PFSK-1 (cell line): ENCODE results near the gene FGD2.

ENCODE experiments used
- FOXP2 ChIP-seq: optimal IDR thresholded peaks from 2 replicates; pipeline ENCODE3; 2011; ENCODE audit warnings: borderline replicate concordance, control low read depth, inconsistent platforms; ENCODE audit not compliant: insufficient read depth; ENCODE audit errors: extremely low read length, extremely low read depth
- POLR2AphosphoS5 ChIP-seq: IDR thresholded peaks from 2 replicates; pipeline ENCODE4 v1.6.1; 2012; ENCODE audit warnings: low read depth, mild to moderate bottlenecking, control low read depth, low read length, moderate library complexity
- SIN3A ChIP-seq: IDR thresholded peaks from 2 replicates; pipeline ENCODE4 v1.6.1; 2012; ENCODE audit warnings: mild to moderate bottlenecking, low read length, moderate library complexity, borderline replicate concordance; ENCODE audit not compliant: insufficient read depth
- TAF1 ChIP-seq: IDR thresholded peaks from 2 replicates; pipeline ENCODE4 v1.6.1; 2012; ENCODE audit warnings: low read length, control low read depth, borderline replicate concordance; ENCODE audit not compliant: insufficient read depth
- TF ChIP-seq, protein P1 (sequence below), 2 experiments: IDR thresholded peaks; 2 replicates each; pipeline versions ENCODE4 v1.6.1 to v1.8.0; 2011 to 2012; ENCODE audit warnings: low read depth in 2 of 2, low read length in 2 of 2, control low read depth in 1 of 2, inconsistent platforms in 1 of 2, mild to moderate bottlenecking in 1 of 2, moderate library complexity in 1 of 2; ENCODE audit not compliant: insufficient read depth in 1 of 2

FGD2 gene

DNA sequence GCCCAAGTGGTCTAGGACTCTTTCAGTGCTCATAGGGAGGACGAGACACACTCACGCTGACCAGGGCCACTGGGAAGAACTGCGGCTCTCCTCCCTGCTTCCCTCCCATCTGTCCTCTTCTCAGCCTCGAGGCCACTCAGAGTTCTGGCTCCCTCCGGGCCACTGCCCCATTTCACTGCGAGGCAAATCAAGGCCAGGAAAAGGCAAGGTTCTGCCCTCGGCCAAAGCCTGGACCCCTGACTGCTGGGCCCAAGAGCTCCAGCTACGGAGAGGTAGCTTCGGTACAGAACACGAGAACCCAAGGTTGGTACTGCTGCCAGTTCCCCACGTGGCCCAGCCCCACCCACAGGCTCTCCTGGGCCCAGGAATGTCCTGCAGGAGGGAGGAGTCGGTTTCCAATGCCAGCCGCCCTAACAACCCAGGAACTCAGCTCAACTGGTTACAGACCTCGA lies 36.2 kb upstream of the FGD2 start:
- TF ChIP-seq, protein P1, sequence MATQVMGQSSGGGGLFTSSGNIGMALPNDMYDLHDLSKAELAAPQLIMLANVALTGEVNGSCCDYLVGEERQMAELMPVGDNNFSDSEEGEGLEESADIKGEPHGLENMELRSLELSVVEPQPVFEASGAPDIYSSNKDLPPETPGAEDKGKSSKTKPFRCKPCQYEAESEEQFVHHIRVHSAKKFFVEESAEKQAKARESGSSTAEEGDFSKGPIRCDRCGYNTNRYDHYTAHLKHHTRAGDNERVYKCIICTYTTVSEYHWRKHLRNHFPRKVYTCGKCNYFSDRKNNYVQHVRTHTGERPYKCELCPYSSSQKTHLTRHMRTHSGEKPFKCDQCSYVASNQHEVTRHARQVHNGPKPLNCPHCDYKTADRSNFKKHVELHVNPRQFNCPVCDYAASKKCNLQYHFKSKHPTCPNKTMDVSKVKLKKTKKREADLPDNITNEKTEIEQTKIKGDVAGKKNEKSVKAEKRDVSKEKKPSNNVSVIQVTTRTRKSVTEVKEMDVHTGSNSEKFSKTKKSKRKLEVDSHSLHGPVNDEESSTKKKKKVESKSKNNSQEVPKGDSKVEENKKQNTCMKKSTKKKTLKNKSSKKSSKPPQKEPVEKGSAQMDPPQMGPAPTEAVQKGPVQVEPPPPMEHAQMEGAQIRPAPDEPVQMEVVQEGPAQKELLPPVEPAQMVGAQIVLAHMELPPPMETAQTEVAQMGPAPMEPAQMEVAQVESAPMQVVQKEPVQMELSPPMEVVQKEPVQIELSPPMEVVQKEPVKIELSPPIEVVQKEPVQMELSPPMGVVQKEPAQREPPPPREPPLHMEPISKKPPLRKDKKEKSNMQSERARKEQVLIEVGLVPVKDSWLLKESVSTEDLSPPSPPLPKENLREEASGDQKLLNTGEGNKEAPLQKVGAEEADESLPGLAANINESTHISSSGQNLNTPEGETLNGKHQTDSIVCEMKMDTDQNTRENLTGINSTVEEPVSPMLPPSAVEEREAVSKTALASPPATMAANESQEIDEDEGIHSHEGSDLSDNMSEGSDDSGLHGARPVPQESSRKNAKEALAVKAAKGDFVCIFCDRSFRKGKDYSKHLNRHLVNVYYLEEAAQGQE (IDR thresholded peaks at IDR 0.05; ENCODE audit: insufficient read depth in 1 of 2, low read depth in 2 of 2, low read length in 2 of 2), result no peak
- TF ChIP-seq POLR2AphosphoS5, result no peak
- TF ChIP-seq TAF1, result no peak
- no peak for TF ChIP-seq SIN3A
- TF ChIP-seq FOXP2, result no peak

DNA sequence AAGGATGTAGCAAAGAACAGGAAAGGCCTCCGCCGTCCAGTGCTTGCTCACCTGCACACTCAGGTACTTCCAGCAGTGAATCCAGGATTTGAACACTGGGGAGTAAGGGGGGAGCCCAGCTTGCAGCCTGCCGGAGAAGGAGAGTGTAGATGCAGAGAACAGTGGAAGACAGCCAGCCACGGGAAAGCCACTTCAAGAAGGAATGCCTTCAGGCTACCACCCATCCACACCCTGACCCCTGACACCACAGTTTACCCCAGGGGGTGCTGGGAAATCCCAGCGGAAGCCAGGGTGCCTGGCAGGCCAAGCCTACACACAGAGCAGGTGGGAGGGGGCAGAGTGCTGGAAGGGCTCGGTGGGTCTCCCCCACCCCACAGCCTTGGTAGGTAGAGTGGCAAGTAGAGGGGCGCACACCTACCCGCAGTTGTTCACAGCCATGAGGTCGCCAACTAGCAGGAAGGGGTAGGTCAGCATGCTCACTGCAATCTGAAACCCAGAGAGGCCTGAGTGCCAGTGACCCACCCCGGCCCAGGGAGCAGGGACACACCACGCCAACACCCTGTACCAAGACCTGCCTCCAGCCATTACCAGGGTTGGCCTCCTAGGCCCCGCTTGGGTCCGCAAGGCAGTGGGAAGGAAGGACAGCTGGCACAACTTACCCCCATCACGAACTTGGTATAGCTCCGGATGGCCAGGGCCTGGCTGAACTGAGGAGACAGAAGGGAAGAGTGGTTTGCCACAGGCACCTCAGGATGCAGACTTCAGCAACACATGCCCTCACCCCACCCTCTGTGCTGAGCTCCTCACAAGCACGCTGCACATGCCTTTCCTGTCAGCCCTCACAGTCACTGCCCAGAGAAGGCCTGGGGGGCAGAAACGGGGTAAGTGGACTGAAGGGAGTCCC lies 35.2 kb upstream of the FGD2 start:
- TF ChIP-seq, protein P1 (IDR thresholded peaks at IDR 0.05; ENCODE audit: insufficient read depth in 1 of 2, low read depth in 2 of 2, low read length in 2 of 2), result no peak
- TF ChIP-seq POLR2AphosphoS5 (no peak), FOXP2 (no peak), SIN3A (no peak), TAF1 (no peak)

DNA sequence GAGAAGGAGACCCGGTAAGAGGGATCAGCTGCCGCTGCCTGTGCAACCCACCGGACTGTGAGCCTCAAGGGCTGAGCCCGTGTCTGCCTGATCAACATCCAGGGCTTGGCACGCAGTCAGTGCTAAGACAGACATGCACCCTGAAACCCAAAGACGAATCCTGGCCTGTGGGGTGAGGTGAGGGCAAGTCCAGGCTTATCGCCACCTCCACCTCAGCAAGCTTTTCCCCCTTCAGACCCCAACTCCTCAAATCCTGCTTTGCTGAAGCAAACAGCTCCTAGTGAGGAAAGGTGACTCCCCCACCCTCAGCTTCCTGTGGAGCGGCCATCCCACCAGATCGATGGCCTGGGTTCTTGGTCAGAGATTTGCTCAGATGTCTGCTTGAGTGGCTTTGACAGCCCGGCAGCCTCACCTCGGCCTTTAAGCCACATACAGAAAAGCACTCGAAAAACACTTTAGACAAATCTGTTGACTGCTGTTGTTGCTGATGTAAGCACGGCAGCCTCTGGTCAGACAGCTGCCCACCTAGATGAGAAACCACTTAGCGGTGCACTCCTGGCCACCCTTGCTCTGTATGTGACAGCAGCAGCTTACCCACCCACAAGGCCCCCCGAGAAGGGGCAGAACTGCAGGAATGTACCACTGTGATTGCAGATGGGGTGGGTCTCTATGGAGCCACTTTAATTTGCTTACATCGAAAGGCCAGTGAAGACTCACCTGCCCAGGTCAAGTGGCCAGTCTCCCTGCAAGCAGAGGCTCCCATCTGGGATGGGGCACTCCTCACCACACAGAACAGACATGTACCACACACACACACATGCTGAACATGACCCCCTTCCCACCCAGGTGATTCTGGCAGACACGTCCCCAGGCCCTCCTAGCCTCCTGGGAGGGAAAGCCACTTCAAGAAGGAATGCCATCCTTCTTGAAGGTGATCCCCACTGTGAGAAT lies 34.3 kb upstream of the FGD2 start:
- TF ChIP-seq TAF1 (no peak), FOXP2 (no peak), SIN3A (no peak), POLR2AphosphoS5 (no peak)
- TF ChIP-seq, protein P1 (IDR thresholded peaks at IDR 0.05; ENCODE audit: insufficient read depth in 1 of 2, low read depth in 2 of 2, low read length in 2 of 2), result no peak

DNA sequence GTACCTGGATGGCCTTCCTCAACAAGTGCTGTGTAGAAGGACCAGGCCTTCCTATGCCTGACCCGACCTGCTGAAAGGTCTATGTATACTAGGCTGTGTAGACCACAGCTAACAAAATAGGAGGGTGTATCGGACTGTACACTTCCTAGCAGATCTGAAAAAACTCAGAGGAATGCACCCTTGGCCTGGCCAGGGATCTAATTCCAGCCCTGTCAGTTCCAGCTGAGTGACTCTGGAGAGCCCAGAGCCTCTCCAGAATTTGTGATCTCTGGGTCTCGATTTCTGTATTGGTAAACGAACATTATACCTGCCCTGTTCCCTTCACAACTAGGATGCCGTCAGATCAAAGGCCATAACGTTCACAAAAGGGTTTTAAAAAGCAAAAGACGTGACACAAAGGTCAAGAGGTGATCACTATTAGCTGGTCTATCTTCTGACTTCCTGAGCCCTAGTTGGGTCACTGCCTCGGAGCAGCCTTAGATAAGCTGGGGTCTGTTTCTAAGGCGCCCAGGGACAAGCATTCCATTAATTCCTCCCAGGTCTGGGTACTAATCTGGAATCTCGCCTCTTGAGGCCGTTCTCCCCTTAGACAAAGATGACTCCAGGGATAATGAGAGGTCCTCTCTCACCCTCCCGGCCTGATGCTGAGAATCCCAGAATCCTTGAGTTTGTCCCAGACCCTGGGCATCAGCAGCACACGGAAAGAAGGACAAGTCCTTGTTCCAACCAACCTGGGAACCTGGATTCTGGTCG lies 33.4 kb upstream of the FGD2 start:
- TF ChIP-seq SIN3A, result no peak

DNA sequence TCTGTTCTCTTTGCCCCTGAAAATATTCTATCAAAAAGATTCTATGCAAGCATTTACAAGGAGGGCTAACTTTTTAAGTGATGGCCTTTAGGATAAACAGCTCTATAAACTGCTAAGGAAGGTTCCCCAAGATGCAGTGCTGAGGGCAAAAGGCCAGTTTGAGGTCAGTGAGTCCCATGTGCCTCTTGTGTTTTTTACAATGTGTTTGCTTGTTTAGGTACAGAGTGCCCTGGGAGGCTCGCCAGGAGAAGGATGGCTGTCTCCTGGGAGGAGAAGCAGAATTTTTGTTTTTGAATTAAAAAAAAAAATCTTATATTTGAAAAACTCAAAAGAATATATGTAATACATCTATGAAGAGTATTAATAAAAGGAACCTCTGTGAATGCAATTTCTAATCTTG lies 32.3 kb upstream of the FGD2 start:
- TF ChIP-seq TAF1 (no peak), SIN3A (no peak), FOXP2 (no peak), POLR2AphosphoS5 (no peak)
- TF ChIP-seq, protein P1 (IDR thresholded peaks at IDR 0.05; ENCODE audit: insufficient read depth in 1 of 2, low read depth in 2 of 2, low read length in 2 of 2), result no peak
